ENCODE results near the gene UBE2H. TPM values are rescaled to one million over a fixed set of nuclear protein-coding genes. Genes with fewer than 3 reads are reported as not detected.

The UBE2H gene
- total RNA-seq, 2 experiments from 2014 or later, result 52.1 to 52.5 TPM

DNA sequence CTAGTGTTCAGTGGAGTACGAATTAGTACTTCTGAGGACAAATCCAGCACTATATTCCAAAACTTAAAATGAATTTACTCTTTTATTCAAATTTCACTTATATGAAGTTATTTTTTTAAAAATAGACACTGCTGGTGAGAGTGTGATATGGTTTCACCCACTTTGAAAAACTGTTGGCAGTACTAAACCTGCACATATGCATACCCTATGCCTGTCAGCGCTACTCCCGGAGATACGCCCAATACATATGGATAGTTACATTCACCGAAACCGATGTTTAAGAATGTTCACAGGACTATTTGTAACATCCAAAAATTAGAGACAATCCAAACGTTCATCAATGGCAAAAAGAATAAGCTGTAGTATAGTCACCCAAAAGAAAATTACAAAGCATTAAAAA, 69.6 kb downstream of the UBE2H start:
- intact Hi-C loops (cut with DNase I, micrococcal nuclease), result no loop called here
- H3K4me1 Mint-ChIP-seq (ENCODE audit: low read depth), result peaks cover 50% of the 10 kb centered on the region
- no peaks in the 10 kb centered on the region for H3K27me3 ChIP-seq (ENCODE audit: control insufficient read depth in 1 of 2, insufficient read depth in 2 of 2, low read length in 2 of 2)
- TF ChIP-seq, protein P1, sequence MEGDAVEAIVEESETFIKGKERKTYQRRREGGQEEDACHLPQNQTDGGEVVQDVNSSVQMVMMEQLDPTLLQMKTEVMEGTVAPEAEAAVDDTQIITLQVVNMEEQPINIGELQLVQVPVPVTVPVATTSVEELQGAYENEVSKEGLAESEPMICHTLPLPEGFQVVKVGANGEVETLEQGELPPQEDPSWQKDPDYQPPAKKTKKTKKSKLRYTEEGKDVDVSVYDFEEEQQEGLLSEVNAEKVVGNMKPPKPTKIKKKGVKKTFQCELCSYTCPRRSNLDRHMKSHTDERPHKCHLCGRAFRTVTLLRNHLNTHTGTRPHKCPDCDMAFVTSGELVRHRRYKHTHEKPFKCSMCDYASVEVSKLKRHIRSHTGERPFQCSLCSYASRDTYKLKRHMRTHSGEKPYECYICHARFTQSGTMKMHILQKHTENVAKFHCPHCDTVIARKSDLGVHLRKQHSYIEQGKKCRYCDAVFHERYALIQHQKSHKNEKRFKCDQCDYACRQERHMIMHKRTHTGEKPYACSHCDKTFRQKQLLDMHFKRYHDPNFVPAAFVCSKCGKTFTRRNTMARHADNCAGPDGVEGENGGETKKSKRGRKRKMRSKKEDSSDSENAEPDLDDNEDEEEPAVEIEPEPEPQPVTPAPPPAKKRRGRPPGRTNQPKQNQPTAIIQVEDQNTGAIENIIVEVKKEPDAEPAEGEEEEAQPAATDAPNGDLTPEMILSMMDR (IDR thresholded peaks at IDR 0.05), result no peak
- H3K4me1 ChIP-seq (ENCODE audit: insufficient read depth, low read length), result peaks cover 4% of the 10 kb centered on the region
- peaks cover 21% of the 10 kb centered on the region for H3K36me3 ChIP-seq (ENCODE audit: insufficient read depth, low read length)
- ChIA-PET POLR2A (no interaction called here), CTCF (no interaction called here)
- H3K36me3 Mint-ChIP-seq (ENCODE audit: low read depth), result peaks cover 59% of the 10 kb centered on the region
- no peak overlapping the region for H3K27ac Mint-ChIP-seq
- no peak overlapping the region for H3K4me3 Mint-ChIP-seq
- H3K9me3 ChIP-seq (ENCODE audit: control insufficient read depth in 1 of 2, insufficient read depth in 1 of 2, low read length in 2 of 2), result no peaks in the 10 kb centered on the region
- no peak overlapping the region for H3K27ac ChIP-seq (ENCODE audit: low read depth in 1 of 2, low read length in 2 of 2)
- H3K4me3 ChIP-seq (ENCODE audit: low read length), result no peak overlapping the region
- DNase-seq, result no peak
- H3K27me3 Mint-ChIP-seq, result no peaks in the 10 kb centered on the region
- ATAC-seq (ENCODE audit: poor library complexity), result no peak
- H3K9me3 Mint-ChIP-seq, result no peaks in the 10 kb centered on the region

- no peaks in the 10 kb centered on the region for H3K9me3 ChIP-seq (ENCODE audit: control insufficient read depth in 1 of 2, insufficient read depth in 1 of 2, low read length in 2 of 2)
- no peaks in the 10 kb centered on the region for H3K9me3 Mint-ChIP-seq
- no peak overlapping the region for H3K4me3 Mint-ChIP-seq
- no peaks in the 10 kb centered on the region for H3K27me3 ChIP-seq (ENCODE audit: control insufficient read depth in 1 of 2, insufficient read depth in 2 of 2, low read length in 2 of 2)
- peaks cover 7% of the 10 kb centered on the region for H3K4me1 ChIP-seq (ENCODE audit: insufficient read depth, low read length)
- ChIA-PET POLR2A (no interaction called here), CTCF (no interaction called here)
- no peaks in the 10 kb centered on the region for H3K27me3 Mint-ChIP-seq
- TF ChIP-seq, protein P1 (IDR thresholded peaks at IDR 0.05), result no peak
- H3K36me3 Mint-ChIP-seq (ENCODE audit: low read depth), result peaks cover 59% of the 10 kb centered on the region
- no peak overlapping the region for H3K27ac ChIP-seq (ENCODE audit: low read depth in 1 of 2, low read length in 2 of 2)
- no peak overlapping the region for H3K4me3 ChIP-seq (ENCODE audit: low read length)
- DNase-seq (no peak), ATAC-seq (ENCODE audit: poor library complexity) (no peak)
- no peak overlapping the region for H3K27ac Mint-ChIP-seq
- H3K4me1 Mint-ChIP-seq (ENCODE audit: low read depth), result peaks cover 56% of the 10 kb centered on the region
- H3K36me3 ChIP-seq (ENCODE audit: insufficient read depth, low read length), result peaks cover 23% of the 10 kb centered on the region
- intact Hi-C loops (cut with DNase I, micrococcal nuclease), result no loop called here
Observed at GRCh38 chr7:129882531-129882930, 70.2 kb downstream of the UBE2H start.

DNA sequence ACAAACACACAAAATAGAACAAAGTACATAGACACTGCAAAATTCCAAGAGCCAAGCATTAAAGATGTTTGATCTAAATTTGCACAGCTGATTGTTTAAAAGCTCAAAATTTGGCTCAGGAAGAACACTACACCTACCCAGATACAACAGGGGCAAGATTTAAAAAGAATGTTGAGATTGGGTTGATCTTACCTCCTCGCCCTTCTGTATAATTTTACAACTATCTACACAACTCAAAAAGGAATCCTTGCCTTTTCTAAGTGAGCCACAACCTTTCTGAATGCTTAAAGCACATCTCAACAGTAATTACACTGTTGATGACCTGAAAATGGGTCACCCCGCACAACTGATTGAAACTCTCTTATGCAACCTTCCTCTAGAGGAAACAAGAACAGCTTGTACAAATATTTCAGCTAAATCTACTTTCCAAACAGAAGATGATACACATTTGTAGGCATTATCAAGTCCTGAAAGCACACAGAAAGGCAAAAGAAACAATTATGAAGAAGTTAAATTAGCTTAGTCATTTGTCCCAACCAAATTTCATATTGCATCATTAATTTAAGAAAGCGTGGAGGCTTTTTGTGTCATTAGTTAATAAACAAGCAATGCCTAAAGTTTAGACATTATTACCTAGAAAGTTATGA, 75.5 kb downstream of the UBE2H start:
- Mint-ChIP-seq H3K4me1 (ENCODE audit: low read depth) (peaks cover 60% of the 10 kb centered on the region), H3K27ac (no peak overlapping the region), H3K4me3 (no peak overlapping the region), H3K9me3 (no peaks in the 10 kb centered on the region), H3K36me3 (ENCODE audit: low read depth) (peaks cover 62% of the 10 kb centered on the region), H3K27me3 (no peaks in the 10 kb centered on the region)
- Histone ChIP-seq H3K9me3 (ENCODE audit: control insufficient read depth in 1 of 2, insufficient read depth in 1 of 2, low read length in 2 of 2) (no peaks in the 10 kb centered on the region), H3K27me3 (ENCODE audit: control insufficient read depth in 1 of 2, insufficient read depth in 2 of 2, low read length in 2 of 2) (no peaks in the 10 kb centered on the region), H3K27ac (ENCODE audit: low read depth in 1 of 2, low read length in 2 of 2) (no peak overlapping the region), H3K36me3 (ENCODE audit: insufficient read depth, low read length) (peaks cover 35% of the 10 kb centered on the region), H3K4me1 (ENCODE audit: insufficient read depth, low read length) (peaks cover 7% of the 10 kb centered on the region), H3K4me3 (ENCODE audit: low read length) (no peak overlapping the region)
- intact Hi-C loops (cut with DNase I, micrococcal nuclease), result no loop called here
- no peak for DNase-seq
- POLR2A ChIA-PET, result interaction anchor here (1.0 kb wide), 1 partner anchor 10 kb away, joined by 3 read pairs; no protein-coding TSS in a partner anchor
- CTCF ChIA-PET, result no interaction called here
- no peak for ATAC-seq (ENCODE audit: poor library complexity)
- TF ChIP-seq, protein P1 (IDR thresholded peaks at IDR 0.05), result no peak

Data from CD4-positive, alpha-beta T cell (primary cell).